GM12801 (cell line): ENCODE data around the gene STOX2.

Experiments used
- CTCF ChIP-seq: IDR thresholded peaks from one replicate; pipeline ENCODE4 v1.5.1; 2011; ENCODE audit warnings: control low read depth; ENCODE audit not compliant: insufficient read length; ENCODE audit errors: extremely low read depth

The STOX2 gene

GRCh38 chr4:183863155-183863825, 41.8 kb upstream of the STOX2 start:
- no peak for TF ChIP-seq CTCF

- TF ChIP-seq CTCF, result no peak
Measured at GRCh38 chr4:183867247-183867646, 37.9 kb upstream of the STOX2 start.

GRCh38 chr4:183870997-183871396, 34.1 kb upstream of the STOX2 start:
- TF ChIP-seq CTCF, result no peak

GRCh38 chr4:183871581-183871980, 33.5 kb upstream of the STOX2 start:
- TF ChIP-seq CTCF, result no peak

- no peak for TF ChIP-seq CTCF
Measured at GRCh38 chr4:183872531-183872930, 32.6 kb upstream of the STOX2 start.

GRCh38 chr4:183873409-183874185, 31.5 kb upstream of the STOX2 start:
- no peak for TF ChIP-seq CTCF

- no peak for TF ChIP-seq CTCF
Measured at GRCh38 chr4:183875251-183875825, 29.8 kb upstream of the STOX2 start.
